ENCODE results near the gene WWOX.

Gene WWOX

DNA sequence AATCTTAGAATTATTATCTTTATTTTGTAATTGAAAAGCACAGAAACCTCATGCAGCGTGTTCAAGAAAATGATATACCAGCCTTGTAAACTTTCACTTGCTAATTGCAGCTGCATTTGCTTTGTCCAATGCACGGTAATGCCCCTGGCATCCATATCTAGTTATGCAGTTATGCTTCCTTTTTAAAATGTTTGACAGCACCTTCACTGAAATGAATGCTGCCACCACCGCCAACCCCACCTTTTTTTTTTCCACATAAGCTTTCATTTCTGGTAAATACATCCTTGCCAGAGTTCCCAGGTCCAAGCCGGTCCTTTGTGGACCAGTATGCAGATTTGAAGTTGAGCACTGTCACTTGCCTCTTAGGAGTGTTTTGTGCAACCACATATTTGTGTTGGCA, 338.8 kb downstream of the WWOX start:
- DNase-seq (ENCODE audit: low spot score): no peak

DNA sequence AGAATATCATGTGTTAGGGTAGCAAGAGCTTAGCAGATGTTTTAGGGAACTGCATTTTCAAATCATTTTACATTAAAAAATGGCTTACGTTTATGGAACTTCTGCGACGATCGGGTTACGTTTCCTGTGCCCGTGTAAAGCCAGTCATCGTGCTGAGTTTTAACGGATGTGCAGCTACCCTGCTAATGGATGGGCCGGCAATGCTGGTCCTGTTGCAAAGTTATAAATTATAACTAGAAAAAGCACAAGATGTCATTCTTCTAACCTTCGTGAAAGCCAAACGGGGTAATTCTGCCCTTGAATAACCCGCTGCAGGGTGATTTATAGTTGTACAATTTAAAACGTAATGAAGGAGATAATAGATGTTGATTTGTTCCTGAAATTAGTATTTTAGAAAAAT, 339.2 kb downstream of the WWOX start:
- DNase-seq (ENCODE audit: low spot score): no peak

DNA sequence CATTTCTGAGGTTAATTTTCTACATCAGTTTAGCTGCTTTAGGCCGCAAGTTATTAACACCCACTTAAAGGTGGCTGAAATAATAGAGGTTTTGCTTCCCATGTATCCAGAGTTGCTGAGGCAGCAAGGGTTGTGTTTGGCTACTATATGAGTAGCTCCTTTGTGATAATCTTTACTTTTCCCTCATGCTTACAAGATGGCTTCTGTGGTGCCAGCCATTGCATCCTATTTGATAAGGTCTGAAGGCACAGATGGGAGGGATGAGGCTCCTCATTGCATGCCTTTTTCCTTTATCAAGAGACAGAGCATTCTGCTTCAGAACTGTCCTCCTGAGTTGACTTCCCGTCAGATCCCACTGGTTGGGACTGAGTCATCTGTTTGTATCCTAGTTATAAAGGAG, 340.2 kb downstream of the WWOX start:
- DNase-seq (ENCODE audit: low spot score): no peak

- no peak for DNase-seq (ENCODE audit: low spot score)
Observed at GRCh38 chr16:78441298-78441697, 341.8 kb downstream of the WWOX start.

- DNase-seq (ENCODE audit: low spot score): no peak
Observed at GRCh38 chr16:78443542-78444364, 344.3 kb downstream of the WWOX start.

GRCh38 chr16:78445818-78446217, 346.4 kb downstream of the WWOX start:
- no peak for DNase-seq (ENCODE audit: low spot score)

GRCh38 chr16:78446486-78446885, 347.0 kb downstream of the WWOX start:
- peak; percentile 11 for DNase-seq (ENCODE audit: low spot score)

- DNase-seq (ENCODE audit: low spot score): no peak
Observed at GRCh38 chr16:78446992-78447563, 347.6 kb downstream of the WWOX start.

DNA sequence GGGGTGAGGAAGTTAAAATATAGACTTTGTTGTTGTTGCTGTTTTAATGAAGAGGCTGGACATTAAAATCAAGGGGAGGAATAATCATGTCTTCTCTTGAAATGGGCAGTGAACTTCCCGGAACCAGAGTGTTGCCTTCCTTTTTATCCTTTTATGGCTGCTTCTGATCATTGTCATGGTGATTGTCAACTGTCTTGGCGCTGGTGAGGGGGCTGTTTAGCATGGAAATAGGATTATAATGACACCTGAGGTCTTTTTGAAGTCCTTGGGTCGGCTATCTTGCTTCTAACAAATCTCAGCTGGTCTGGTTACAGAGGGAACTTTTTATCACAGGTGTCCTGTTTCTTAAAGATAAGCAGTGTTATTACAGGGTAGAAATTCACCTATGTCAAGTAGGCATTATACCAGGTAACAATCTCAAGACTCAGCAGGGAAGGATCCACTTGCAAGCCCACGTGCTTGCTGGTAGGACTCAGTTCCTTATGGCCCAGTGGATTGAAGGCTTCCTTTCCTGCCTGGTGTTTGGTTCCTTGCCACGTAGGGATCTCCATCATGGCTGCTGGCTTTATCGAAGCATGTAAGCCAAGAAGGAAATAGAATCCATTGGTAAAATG, 349.3 kb downstream of the WWOX start:
- no peak for DNase-seq (ENCODE audit: low spot score)

DNA sequence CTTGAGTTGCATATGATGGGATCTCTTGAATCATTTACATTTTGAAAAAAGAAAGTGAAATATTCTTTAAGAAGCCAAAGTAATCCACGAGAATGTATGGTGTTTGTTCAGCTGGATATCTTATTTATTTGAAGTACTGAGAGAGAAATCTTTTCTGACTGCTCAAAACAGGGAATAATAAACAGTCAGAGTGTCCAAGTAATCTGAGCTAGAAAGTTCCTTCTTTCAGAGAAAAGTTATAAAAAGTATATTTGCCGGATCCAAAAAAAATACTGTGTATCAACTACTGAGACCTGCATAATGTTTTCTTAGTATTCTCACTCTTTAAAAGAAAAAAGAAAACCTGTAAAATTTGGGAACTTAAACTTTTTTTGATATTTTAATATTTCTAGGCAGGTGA, 350.8 kb downstream of the WWOX start:
- no peak for DNase-seq (ENCODE audit: low spot score)

- DNase-seq (ENCODE audit: low spot score): no peak
Observed at GRCh38 chr16:78452025-78452555, 352.6 kb downstream of the WWOX start.

GRCh38 chr16:78455861-78456260, 356.4 kb downstream of the WWOX start:
- no peak for DNase-seq (ENCODE audit: low spot score)

GRCh38 chr16:78458588-78458987, 359.1 kb downstream of the WWOX start:
- DNase-seq (ENCODE audit: low spot score): no peak

- DNase-seq (ENCODE audit: low spot score): no peak
Observed at GRCh38 chr16:78460428-78460827, 361.0 kb downstream of the WWOX start.

- DNase-seq (ENCODE audit: low spot score): no peak
Observed at GRCh38 chr16:78461087-78461486, 361.6 kb downstream of the WWOX start.

DNA sequence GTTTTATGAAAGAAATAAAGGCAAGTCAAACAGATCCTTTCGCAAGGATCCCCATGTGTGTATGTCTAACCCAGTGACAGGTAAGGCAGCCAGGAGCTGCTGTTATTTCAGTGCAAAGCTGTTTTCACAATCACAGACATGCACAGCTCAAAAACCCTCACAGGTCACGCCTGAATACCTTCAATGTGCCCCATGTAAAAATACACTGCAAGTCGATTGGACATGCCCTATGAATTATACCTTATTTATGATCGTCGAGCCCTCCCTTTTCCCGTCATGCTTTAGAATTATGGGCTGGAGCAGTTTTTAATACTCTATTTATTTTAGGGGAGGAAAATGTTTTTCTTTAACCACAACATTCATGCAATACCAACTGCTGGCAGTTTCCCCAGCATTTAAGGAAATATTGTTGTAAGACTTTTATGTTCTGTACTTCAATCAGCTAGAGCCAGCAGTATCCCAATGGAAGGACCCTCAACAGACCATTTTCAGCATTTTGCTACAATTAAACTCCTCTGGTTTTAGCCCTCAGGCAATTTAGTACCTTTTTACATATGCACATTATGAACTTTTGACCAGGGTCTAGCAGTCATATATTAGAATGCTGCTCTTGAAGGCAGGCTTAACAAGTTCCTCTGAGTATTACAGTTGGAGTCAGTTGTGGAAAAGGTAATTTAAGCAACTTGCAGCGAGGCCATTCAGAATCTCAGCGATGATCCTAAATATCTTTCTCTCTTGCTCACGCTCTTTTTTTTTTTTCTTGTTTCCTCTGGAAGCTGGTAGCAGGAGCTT, 362.2 kb downstream of the WWOX start:
- no peak for DNase-seq (ENCODE audit: low spot score)

DNA sequence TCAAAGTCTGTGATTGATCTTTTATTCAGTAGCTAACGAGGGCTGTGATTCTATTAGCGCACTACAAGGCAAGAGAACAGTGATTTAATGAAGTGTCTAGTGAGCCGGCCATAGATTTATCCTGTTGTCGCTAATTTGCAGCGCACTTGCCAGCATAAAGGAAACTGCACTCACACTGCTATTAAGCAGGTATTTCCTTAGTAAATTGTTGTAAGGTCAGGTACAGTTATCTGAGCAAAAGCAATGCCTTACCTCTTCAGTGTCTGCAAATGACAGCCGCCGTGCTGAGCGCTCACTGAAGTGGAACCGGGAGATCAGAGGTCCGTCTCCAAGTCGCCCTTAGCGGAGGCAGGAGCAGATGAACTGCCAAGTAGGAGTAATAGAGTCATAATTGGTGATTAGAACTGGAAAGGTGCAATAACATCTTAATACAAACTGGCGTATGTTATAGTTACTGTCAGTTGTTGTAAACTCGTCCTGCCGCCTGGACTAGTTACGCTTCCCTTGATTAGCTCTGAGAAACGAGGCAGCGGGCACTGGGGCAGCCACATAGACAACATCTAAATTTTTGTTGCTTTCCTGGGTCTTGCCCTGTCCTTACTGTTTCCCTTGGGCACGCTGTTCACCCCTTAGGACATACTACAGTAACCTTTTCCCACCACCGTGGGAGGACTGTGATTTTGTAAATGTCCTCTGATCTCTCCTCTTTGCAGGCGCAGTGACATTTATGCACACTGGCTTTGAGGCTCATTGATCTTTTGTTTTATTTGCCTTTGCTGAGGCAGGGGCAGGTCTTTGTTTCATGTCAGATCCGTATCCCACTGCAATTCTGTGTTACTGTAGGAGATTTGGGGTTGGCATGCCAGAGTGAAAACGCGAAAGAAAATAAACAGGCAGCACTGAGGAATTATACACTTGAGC, 363.1 kb downstream of the WWOX start:
- no peak for DNase-seq (ENCODE audit: low spot score)

DNA sequence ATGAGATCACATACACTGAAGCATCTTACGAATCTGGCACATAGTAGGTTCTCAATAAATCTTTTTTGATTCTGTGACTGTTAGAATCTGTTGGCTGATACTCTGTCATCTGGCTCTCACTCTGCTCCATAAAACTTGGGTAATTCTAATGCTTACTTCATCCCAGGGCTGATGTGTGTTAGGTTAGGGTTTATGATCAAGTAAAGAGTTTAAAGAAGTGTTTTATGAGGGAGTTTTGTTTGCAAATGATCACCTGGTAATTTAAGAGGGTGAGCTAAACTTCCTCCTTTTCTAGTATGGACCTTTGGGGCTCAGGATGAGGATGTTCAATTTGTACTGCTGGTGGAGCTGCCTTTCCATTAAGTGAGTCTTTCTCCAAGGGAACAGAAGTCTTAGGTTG, 364.1 kb downstream of the WWOX start:
- no peak for DNase-seq (ENCODE audit: low spot score)

- no peak for DNase-seq (ENCODE audit: low spot score)
Observed at GRCh38 chr16:78464833-78465232, 365.4 kb downstream of the WWOX start.

DNA sequence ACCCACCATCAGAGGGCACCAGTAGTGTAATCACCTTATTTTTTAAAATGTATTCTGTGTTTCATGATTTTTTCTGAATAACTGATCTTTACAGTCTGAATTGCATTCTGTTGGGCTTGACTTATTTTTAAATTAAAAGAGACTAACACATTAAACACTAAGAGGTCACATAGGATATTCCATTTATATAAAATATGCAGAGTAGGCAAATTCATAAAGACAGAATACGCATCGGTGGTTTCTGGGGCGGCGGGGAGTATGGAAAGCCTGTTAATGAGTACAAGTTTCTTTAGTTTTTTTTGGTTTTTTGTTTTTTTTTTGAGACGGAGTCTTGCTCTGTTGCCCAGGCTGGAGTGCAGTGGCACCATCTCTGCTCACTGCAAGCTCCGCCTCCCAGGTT, 366.3 kb downstream of the WWOX start:
- no peak for DNase-seq (ENCODE audit: low spot score)

DNA sequence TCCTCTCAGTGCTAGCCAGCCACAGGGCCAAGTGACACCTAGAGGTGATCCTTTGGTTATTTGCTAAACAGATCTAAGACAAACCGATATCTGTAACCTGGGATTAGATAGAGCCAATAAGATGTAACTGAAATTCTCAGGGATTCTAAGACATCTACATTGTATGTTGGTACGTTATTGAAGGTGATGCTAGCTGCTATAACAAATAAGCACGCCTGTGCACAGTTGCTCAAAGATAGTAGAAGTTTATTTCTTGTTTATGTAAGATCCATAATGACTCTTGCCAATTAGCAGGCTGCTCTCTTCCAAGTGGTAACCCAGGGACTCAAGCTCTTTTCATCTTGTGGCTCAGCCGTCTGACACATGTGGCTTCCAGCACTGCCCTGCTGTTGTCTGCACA, 370.3 kb downstream of the WWOX start:
- no peak for DNase-seq (ENCODE audit: low spot score)
